Stimulated activated CD8-positive, alpha-beta memory T cell treated with anti-CD3 and anti-CD28 coated beads, Interleukin-2, amount 100 ng/mL, for 1 hour (primary cell): ENCODE results near the gene CDH20.

ENCODE experiments used
- DNase-seq, 2 donors: peaks; one replicate each; pipeline ENCODE4 v3.0.0-alpha.2; 2020; ENCODE audit warnings: low read depth in 2 of 2

CDH20 gene

DNA sequence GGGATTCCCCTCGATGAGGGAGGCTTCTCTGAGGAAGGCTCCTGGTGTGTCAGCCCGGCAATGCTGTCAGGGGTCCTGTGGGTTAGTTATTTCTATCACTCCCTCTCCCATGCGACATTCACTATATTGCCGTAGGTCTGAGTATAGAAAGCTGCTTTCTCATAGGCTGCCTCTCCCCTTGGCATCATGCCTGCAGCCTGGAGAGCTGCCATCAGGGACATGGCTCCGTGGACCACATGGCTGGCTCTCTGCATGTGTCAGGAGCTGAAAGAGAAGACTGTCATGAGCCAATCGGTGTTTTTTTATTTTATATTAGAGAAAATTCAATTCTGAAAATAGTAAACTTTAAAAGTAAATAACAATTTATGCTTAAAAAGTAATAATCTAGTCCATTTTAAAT is 198.0 kb downstream of the CDH20 start:
- no peak for DNase-seq

DNA sequence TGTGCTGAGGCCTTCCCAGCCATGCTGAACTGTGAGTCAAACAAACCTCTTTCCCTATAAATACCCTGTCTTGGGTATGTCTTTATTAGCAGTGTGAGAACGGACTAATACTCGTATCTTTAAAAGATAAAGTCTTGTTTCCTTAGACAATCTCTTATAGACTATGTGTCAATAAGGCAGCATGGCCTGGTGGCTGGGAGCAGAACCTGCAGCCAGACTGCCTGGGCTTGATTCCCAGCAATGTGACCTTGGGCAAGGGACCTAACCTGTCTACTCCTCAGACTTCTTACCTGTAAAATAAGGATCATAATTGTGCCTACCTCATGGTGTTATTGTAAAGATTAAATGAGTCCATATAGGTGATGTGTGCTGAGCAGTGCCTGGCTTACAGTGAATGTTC is 198.7 kb downstream of the CDH20 start:
- no peak for DNase-seq

DNA sequence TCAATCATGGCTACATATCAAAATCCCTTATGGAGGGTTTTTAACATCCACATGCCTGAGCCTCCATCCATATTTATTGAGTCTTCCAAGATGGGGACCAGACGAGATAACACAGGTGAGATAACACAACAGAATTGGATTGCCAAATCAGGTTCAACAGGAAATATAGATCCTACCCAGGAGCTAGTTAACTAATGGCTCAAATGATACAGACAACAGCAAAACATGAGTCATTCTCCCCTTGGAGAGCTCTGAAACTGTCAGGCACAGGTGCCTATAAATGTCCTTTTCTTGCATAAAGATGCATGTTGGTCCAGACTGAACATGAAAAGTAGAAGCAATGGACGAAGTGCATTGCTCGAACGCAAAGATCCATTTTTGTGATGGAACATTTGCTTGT is 202.2 kb downstream of the CDH20 start:
- DNase-seq = no peak

DNA sequence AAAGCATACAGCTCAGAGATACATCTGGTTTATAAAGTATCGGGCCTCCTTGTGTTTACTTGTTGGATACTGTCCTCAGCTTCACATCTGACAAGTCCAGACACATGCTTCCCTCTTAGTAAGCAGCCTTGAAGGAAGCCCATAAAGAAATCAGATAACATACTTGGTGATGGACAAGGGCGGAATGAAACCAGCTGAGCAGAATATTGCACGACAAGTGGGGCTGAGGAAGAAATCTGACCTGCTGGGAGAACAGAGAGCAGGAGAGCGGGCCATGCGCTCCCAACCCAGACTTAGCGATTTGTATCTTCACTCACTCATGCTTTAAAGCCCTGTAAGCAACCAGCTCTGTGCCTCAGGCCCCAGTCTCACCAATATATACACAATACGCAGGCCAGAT is 208.4 kb downstream of the CDH20 start:
- no peak for DNase-seq

DNA sequence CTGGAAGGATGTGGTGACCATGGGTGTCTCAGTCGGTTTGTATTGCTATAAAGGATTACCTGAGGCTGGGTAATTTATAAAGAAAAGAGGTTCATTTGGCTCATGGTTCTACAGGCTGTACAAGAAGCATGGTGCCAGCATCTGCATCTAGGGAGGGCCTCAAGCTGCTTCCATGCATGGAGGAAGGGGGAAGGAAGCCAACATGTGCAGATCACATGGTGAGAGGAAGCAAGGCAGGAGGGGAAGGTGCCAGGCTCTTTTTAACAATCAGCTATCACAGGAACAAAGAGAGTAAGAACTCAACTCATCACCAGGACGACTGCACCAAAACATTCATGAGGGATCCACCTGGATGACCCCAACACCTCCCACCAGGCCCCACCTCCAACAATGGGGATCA is 209.4 kb downstream of the CDH20 start:
- DNase-seq = no peak

DNA sequence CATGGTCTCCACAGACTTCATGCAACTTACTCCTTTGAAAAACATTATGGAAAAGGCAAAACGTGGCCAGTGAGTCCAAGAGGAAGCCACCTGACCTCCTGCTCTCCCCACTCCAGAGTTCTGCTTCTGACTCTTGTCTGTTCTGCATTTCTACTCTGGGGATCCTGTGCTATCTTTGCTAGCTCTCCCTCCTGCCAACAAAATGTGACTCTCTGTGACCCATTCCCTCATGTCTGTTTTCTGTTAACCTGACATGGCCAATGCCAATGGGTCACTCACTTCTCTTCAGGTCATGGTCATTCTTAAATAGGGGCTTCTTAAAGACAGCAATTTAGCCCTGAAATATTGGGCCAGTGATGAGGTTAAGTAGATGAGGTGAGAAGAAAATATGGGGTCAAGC is 210.3 kb downstream of the CDH20 start:
- DNase-seq = no peak

DNA sequence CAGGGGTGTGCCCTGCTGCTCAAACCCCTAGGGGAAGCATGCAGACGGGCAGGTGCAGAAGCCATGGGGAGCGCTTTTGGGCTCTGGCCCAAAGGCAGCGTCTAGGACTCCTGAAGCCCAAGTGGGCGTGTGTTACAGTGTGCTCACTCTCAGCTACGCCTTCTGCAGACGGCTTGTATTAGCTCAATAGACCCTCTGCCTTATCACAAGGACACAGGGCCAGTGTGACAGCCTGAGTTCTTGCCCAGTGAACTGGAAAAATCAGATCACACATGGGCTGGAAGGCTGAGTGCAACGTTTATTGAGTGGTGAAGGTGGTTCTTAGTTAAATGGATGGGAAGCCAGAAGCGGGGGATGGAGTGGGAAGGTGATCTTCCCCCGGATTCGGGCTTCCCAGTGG is 210.9 kb downstream of the CDH20 start:
- DNase-seq = no peak

DNA sequence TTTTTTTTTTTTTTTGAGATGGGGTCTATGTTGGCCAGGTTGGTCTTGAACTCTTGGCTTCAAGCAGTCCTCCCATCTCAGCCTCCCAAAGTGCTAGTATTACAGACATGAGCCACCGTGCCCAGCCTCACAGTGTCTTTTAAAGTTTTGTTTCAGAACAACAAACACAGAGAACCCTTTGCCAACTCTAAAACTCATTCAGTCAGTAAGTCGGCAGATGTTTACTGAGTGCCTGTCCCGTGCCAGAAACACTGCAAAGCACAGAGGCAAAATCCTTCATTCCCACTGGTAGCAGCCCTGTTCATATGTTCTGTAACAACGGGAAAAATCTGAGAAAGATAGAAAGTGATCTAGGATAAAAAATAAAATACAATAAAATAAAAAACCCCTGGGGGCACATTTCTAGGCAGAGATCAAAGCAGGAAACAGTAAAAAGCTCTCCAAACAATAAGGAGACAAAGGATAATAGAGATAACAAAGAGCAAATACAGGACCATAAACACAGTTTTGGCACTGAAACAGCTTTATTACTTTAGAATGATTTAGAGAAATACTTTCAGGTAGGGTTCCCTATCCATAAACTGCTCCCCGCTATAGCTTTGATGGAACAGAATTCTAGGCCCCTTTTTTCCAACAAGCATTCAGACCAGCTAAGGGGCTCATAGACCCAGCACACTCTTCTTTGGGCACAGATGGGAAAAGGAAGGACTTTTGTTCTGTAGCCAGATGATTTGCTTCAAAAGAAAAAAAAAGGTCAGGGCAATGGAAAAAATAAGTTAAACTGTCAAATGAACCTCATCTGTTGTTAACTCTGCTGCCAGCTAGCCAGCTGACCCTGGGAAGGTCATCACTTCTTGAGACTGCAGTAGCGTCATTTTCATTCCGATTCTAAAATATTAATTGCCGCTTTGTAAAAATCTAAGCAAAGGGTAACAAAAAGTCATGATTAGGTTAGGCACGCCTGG is 212.3 kb downstream of the CDH20 start:
- no peak for DNase-seq

DNA sequence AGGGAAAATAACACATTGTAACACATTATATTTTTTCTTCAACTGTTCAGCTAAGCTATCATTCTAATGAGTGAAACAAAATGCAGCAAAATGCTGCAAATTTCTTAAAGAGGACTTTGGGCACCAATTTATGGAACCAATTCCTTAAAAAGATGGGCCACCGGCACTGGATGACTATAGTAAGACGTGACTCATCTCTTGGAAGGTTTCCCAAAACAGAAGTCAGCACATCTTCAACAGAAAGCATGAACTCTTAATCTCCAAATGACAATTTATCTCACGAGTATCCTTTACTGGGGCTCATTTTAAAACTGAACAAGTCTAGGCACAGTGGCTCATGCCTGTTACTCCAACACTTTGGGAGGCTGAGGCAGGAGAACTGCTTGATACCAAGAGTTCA is 213.4 kb downstream of the CDH20 start:
- DNase-seq = no peak

DNA sequence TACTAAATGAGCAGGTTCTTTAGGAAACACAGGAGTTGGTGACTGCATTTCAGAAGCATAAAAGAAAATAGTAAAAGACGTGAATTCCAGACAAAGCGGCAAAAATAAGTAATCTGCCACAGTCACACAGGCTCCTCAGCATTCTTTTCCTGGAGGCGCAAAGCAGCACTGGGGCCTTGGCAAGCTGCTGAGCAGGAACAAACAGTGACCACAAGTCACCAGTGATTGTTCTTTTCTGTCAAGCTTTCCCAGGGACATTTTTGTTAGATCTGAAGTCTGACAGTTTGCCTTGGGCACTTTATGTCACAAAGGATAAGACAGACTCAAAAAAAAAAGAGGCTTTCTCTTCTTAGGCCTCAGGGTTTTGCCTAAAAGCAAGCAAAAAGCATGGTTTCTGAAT is 216.2 kb downstream of the CDH20 start:
- DNase-seq = no peak

DNA sequence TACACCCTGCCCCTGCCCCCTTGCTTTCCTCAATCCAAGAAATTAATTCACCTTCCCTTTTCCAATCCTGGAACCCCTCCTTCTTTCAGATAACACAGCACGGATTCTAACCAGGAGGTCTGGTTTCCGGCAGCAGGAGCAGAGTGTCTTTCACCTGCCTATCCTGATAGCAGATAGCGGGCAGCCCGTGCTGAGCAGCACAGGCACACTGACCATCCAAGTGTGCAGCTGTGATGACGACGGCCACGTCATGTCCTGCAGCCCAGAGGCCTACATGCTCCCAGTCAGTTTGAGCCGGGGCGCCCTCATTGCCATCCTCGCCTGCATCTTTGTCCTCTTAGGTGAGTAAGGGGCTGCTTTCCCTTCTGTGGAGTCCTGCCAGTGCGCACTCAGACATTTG is 216.7 kb downstream of the CDH20 start:
- no peak for DNase-seq

DNA sequence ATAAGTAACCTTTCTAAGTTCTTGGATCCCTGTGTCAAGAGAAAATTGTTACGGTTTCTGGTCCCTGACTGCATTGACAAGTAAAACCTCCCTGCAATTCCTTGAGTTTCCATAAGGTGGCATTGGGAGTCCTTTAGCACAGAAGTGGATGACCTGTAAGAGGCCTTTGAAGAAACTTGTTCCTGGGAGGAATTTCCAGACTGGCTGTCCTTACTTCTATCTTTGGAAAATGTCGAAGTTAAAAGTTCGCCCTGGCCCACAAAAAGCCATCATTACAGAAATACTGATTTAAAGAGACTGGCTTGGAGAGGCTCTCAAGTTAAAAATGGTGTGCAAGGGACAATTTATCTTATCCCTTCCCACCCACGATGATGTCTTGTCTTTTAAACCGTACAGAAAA is 218.4 kb downstream of the CDH20 start:
- no peak for DNase-seq

DNA sequence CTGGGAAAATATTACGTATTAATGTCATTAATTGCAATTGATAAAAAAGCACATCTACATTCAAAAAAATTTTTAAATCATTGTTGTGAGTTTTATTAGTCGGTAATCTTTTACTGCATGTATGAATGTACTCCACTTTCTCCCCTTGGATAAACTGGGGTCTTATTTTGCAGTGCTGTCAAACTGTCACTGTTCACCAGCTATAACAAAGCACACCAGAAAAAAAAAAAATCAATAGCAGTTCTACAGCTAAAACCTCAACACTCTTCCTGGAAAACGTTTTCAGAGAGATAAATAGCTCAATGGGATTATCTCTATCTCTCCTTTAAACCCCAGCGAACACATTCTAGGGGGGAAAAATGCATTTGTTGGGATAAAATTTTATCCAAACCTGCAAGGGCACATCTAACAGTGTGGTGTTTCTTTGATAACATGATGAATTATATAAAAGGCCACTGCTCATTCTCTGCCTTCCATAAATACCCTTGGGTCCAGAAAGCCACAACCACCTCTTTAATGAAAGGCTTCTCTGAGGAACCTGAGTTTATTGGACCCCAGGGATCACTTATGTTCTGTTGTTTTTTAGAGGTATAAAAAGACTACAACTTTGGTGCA is 219.9 kb downstream of the CDH20 start:
- DNase-seq = no peak

DNA sequence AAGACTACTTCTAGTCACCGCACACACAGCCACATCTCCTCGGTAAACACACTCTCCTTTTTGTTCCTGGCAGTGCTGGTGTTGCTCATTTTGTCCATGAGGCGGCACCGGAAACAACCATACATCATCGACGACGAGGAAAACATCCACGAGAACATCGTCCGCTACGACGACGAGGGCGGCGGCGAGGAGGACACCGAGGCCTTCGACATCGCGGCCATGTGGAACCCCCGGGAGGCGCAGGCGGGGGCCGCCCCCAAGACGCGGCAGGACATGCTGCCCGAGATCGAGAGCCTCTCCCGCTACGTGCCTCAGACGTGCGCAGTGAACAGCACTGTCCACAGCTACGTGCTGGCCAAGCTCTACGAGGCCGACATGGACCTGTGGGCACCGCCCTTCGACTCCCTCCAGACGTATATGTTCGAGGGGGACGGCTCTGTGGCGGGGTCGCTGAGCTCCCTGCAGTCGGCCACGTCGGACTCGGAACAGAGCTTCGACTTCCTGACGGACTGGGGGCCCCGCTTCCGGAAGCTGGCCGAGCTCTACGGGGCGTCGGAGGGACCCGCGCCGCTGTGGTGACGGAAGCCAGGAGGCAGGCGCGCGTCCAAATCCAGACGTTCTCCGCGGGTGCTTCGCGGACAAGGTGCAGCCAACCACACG is 221.0 kb downstream of the CDH20 start:
- DNase-seq = no peak

DNA sequence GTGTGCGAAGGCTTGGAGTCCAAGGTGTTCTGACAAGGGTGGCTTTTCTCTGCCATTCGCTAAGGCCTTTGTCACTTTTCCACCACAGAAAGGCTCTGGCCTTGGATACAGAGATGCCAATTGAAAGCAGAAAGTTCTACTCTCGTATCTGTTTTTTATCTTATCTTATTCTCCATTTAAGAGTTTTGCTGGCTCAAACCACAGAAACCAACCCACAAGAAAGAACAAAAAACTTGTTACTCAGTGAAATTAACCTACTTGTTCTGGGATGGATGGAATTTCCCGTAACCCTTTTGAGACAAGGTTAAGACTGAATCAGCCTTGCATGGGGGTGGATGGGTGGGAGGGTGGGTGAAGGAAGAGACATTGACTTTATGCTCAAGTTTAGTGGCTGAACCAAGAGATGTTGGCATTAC is 221.7 kb downstream of the CDH20 start:
- no peak for DNase-seq

DNA sequence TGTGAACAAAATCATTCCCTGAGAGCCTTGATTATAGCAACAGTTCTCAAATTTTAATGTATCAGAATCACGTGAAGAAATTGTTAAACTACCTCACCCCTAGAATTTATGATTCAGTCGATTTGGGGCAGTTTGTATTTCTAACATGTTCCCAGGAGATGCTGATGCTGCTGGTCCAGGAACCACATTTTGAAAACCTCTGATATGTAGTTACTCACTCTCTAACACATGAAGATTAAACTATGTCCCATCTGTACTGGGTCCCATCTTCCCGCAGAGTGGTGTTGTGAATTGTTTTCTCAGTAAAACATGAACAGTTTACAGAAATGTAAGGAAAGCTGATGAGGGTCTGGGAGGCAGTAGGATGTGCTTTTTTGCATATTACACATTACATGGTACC is 223.1 kb downstream of the CDH20 start:
- no peak for DNase-seq

DNA sequence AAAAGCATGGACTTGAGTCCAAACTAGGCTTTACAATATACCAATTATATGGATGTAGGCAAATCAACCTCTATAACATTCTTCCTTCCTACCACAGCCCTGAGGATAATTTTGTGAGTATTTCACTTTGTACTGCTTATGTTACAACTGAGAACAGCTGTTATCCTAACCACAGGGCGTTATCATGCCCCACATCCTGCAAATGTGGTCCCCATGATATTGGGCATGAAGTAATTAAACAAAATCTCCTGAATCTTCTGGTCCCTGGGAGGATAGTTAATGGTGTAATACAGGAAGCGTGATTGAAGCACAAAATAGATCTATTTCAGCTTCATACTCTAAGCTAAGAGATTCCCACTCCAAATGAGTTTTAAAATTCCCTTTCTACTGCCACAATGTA is 223.6 kb downstream of the CDH20 start:
- no peak for DNase-seq

DNA sequence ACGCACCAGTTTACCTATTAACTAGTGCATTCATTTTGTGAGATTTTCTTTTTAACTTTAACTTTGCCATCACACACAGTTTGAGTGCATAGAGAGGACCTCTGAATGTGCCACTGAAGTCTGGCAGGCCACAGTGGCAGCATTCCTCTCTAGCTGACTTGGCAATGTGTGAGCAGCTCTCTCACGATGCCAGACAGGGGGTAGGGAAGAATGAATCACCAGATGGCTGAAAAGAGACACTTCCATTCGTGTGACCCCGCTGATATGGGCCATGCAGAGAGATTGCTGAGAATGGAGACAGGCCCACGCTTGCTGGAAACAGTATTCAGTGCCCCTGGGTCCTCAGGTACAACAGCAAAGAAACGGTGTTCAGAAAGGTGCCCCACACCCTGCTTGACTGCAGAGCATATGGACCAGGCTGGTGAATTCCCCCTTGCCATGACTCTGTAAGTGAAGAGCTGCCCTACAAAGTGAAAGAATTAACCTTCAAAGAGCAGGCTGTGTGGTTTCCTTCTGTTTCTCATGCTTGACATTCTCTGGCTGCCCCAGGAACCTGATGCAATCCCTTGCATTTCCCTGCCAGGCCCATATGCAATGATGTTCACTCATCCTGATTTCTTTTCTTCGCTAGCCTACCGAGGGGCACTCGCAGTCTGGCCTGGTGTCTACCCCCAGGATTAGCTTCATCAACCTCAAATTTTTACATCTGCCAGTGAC is 236.1 kb downstream of the CDH20 start:
- no peak for DNase-seq

DNA sequence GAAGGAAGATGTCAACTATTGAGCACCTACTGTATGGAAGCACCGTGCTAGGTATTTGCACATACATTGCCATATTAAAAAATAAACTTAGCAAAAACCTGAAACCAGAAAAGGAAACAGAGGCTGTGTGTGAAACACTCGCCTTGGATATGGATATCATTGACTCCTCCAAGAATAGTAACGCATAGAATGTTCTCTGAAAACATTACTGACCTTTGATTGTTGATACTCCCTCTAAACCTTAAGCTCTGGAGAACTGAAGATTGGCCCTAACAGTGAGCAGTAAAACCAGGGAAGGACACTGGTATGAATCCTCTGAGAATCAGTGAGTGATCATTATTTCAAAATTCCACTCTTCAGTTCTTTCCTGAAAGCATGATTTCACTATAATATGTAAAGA is 236.8 kb downstream of the CDH20 start:
- DNase-seq = no peak

DNA sequence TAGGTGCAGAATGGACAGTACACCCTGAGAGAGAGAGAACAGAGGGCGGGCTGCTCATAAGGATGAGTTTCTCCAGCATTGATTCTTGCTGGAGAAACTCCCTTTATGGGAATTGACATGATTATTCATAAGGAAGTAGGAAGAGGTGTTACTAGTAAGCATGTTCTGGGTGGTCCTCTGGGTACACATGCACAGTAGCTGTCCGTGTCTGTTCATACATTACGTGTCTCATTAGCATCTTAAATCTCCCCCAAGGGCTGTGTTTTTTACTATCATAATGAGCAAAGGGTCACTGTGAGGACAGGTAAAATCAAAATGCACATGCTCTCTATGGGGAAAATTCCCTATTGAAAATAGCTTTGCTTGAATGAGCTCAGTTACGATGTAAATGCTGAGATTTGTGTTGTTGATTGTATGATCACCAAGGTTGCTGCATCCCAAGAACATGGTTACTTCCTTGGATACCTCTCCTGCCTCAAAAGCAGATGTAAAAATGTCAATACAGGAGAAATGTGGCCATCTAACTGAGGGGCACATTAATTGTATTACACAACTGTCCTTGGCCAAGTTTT is 238.9 kb downstream of the CDH20 start:
- DNase-seq = no peak

DNA sequence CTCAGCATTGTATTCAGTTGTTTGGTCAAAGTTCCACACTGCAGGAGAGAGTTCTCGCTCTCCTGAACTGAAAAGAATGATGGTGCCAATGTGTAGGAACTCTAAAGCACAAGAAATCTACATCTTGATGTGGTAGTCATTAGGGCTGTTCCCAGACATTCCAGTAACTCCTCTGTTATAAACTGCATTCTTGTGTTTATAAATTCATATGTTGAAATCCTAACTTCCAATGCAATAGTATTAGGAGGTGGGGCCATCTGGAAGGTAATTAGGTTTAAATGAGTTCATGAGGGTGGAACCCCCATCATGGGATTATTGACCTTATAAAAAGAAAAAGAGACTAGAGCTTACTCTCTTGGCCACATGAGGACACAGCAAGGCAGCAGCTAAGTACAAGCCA is 239.6 kb downstream of the CDH20 start:
- no peak for DNase-seq

DNA sequence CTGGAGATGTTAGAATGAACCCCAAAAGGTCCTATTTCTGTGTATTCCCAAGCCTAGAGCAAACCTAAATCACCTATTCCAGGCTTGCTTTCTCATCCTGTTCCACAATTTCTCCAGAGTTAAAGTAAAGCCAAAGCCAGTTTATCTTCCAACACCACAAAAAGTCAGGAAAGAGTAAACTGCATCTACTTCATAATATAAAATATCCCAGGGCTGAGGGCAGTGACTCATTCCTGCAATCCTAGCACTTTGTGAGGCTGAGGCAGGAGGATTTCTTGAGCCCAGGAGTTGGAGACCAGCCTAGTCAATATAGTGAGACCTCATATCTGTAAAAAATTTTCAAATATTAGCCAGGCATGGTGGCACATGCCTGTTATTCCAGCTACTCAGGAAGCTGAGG is 241.4 kb downstream of the CDH20 start:
- DNase-seq = no peak
